NCI-H345 treated with DMSO at 0.1 percent for 48 hours (cell line): ENCODE data around the gene ATXN2L.
A peak's percentile ranks its signal among the peaks of the same experiment; 100 is the strongest.
"Not testable (repeated sequence)": the region's sequence is repeated elsewhere in the genome, so short reads cannot be mapped to it uniquely, and the experiment has no call there.

Source experiments
- DNase-seq: peaks from one replicate; lab custom pipeline; 2025; ENCODE audit not compliant: unreplicated experiment; lab: John Stamatoyannopoulos, UW

The ATXN2L gene

DNA sequence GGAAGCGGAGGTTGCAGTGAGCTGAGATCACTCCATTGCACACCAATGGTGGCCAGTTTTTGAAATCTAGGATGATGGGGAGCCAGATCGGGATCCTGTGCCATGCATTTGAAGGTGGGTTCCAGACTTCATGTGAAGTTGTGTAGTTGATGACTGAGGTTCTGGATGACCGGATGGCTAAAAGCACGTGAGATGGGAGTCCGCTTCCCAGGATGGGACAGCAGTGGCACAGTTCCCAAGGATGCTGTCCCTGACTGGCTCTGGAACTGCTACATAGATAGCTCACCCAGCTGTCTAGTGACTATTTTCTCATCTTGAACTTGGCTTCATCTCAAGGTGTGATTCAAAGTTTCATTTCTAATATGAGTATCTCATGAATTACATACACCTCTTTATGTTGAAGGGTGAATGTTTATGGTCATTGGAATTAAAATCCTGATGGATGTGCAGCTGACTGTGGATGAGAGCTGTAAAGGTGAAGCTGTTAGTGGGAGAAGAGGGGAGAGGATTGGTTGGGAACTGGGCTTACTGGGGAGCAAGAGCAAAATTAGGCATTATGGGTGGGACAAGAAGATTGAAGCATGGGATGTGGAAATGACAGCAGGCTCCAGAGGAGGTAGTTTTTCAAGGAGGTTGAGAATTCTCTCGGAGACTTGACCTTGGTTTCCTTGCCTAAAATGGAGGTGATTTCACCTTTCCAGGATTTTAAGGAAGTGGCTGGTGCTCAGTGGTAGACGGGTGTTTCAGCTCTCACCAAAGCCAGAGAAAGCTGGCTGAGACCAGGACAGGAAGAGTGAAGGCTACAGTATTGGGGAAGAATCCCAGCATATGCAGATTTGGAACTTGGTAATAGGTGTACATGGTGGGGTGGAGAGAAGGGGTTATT lies 15.1 kb downstream of the ATXN2L start:
- DNase-seq: no peak

DNA sequence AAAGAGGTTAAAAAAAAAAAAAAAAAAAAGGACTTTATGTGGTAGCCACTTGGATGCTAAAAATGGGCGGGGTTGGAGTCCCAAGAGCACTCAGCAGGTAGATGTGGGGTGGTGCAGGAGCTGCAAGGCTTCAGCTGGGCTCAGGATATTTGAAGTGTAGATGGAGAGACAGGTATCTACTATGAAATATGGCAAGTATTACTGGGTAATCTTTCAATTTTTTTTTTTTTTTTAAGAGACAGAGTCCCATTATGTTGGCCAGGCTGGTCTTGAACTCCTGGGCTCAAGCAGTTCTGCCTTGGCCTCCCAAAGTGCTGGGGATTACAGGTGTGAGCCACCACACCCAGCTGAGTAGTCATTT lies 15.7 kb downstream of the ATXN2L start:
- DNase-seq: no peak

DNA sequence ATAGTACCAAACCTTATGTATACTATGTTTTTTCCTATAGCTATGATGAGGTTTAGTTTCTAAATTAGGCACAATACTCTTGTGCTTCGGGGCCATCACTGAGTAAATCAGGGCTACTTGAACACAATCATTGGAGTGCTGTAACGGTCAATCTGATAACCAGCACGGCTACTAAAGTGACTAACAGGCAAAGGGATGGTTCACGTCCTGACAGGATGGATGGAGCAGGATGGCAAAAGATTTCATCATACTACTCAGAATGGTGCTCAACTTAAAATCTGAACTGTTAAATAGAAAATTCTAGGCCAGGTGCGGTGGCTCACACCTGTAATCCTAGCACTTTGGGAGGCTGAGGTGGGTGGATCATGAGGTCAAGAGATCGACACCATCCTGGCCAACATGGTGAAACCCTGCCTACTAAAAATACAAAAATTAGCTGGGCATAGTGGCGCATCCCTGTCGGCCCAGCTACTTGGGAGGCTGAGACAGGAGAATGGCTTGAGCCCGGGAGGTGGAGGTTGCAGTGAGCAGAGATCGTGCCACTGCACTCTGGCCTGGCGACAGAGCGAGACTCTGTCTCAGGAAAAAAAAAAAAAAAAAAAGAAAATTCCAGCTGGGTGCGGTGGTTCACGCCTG lies 16.3 kb downstream of the ATXN2L start:
- no peak for DNase-seq

DNA sequence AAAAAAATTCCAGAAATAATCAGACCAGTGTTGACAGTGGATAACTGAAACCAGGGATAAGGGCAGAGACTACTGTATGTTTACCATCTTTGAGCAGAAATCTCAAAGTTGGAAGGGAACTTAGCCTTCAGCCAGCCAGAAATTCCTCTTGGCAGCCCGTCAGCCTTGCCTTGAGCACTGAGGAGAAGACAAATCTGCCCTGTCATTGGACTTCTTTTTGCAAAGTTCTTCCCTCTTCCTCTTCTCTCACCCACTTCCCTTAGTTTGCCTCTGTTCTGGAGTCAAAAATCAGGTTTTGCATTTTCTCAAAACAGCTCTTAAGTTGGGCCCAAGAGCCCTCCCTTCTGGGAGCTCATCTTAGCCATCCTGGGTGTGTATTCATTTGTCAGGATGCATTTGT lies 17.1 kb downstream of the ATXN2L start:
- no peak for DNase-seq

DNA sequence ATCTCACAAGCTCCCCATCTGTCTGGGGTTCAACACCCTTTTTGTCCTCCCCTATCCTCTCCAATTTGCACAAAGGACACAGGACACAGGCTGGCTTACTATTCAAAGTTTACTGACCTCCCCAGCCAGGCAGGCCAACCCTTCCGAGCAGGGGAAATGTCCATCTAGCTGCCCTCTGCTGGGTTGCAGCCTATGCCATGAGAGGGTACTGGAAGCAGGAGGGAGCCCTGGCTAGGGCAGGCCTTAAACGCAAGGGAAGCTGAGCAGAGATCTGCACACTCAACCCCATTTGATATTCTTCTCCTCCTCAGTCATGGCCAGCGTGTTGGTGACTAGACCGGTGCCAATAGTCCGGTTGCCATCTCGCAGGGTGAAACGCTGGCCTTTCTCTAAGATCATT lies 19.9 kb downstream of the ATXN2L start:
- DNase-seq: no peak

DNA sequence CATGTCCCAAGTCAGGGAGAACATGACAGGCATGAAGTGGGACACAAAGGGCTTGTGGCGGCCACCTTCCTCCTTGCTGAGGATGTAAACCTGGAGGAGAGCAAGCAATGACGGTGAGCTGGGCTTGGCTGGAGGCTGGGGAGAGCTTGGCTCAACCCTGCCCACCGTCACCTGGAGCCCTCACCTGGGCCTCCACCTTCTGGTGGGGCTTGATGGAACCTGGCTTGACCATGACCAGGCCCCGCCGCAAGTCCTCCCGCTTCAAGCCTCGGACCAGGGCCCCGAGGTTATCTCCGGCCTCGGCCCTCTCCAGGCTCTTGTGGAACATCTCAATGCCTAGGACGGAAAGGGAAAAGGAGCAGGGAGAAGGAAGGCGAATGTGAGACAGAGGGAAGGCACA lies 21.0 kb downstream of the ATXN2L start:
- DNase-seq: no peak

DNA sequence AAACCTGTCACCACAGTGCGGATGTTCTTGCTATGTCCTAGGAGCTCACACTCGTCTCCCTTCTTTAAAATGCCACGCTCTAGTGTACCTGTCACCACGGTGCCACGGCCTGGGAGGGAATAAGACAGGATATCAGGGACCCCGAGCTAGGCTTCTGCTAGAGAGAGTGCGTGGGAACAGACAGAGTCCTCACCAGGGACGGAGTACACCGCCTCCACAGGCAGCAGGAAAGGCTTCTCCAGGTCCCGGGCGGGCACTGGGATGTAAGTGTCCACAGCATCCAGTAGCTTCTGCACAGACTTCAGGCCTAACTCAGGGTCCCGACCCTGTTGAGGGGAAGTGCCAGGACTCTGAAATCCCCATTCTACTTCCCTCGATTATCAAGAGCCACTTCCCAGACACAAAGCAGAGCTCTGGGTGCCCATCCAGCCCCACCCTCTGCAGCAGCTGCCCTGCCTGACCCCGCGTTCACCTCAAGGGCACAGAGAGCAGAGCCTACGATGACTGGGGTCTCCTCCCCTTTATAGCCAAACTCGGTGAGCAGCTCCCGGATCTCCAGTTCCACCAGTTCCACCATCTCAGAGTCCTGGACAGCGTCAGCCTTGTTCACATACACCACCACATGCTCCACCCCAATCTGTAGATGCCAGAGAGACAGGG lies 21.6 kb downstream of the ATXN2L start:
- DNase-seq: no peak

DNA sequence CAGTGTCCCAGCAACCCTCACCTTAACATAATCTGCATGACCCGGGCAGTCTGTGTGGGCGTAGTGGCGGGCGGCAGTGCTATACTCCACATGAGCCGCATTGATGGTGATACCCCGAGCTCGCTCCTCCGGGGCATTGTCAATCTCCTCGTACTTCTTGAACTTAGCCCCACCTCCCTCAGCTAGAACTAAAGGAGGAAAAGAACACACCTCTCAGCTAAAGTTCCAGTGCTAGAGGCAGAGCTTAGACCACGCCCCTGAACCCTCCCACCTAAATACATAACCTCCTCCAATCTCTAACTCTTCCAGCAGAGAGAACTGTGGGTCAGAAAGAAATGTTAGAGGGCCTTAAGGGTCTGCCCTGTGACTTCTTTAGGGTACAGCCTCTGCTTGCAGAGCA lies 22.5 kb downstream of the ATXN2L start:
- DNase-seq: no peak

DNA sequence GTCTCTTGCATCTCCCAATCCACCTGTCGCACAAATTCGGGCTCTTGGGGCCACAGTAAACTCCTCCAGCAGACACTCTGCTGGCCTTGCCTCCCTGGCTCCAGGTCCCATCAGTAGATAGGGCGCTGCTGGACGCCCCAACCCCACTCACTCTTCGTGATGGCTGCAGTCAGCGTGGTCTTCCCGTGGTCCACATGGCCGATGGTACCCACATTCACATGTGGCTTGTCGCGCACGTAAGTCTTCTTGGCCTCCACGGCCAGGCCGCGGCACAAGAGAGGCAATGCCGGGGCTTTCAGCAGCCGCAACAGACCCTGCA lies 22.9 kb downstream of the ATXN2L start:
- DNase-seq: no peak

DNA sequence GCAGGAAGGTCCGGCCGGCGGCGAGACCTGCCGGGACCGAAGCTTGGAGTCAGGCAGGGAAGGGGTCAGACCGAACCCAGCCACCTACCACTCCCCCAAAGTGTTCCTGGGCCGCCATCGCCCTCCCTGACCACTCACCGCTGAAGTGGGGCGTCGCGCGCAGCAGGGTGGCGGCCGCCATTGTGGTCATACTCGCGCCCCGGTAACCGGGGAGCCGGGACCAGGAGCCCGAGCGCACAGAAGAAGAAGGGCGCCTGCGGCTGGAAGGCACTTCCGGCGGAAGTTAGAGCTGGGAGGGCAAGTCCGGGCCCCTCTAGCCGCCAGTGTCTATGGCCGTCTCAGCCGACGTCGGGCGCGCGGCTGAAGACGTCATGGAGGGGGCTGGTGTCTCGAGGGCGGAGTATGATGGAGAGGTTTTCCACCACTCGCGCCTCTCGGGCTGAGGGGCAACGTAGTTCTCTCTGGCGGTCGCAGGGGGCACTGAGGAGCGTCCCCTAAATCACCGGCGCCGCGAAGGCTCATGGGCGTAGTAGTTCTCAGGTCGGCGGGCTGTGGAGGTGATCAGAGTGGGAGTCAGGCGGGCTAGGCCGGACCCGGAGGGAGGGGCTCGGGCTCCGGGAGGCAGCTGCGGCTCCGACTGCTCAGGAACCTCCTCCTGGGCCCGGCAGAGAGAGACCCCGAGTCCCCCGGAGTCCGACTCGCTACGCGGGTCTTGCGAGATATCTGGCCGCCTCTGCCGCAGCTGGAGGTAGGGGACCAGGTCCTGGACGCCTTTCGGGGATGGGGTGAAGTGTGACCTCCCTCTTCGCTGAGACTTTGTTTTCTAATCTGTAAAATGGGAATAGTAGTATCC lies 23.5 kb downstream of the ATXN2L start, which contains the start of gene TUFM:
TUFM (minus strand) TSS at position 269 of the 853 bp plus-strand sequence; CDS start at position 190, 79 bp downstream.
- peak; percentile 95 for DNase-seq

DNA sequence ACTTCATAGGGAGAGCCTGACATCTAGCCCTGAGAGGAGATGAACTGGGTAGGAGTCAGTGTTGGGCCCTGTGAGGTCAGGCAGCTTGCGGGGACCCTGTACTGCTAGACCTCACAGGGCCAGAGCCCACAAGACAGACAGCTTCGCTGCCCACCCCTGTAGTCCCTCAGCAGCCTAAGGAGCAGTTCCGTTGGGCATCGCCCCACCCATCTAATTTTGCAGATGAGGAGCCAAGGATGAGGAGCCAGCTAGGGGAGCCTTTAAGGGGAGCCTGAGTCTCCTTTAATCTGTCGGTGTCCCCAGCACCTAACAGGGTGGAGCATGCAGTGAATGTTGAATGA lies 24.1 kb downstream of the ATXN2L start:
- no peak for DNase-seq

DNA sequence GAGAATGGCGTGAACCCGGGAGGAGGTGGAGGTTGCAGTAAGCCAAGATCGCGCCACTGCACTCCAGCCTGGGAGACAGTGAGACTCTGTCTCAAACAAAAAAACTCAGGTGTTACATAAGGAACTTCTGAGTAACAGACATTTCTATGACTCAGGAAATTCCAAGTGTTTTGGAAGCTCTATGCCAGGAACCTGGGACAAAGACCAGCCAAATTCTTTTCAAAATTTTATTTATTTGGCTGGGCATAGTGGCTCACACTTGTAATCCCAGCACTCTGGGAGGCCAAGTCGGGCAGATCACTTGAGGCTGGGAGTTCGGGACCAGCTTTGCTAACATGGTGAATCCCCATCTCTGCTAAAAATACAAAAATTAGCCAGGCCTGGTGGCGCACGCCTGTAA lies 35.6 kb downstream of the ATXN2L start:
- DNase-seq: no peak

DNA sequence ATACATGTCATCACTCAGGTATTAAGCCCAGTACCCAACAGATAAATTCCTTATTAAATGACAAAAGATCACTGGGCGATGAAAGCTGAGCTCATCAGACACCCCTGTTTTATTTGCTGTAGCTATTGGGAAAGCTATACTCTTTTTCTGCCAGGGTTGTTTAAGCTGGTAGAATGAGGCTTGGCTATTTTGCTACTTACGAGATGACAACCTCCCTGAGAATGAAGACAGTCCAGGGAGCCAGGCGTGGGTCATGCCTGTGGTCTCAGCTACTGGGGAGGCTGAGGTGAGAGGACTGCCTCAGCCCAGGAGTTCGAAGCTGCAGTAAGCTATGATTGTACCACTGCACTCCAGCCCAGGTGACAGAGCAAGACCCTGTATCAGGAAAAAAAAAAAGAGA lies 36.5 kb downstream of the ATXN2L start:
- DNase-seq: no peak

DNA sequence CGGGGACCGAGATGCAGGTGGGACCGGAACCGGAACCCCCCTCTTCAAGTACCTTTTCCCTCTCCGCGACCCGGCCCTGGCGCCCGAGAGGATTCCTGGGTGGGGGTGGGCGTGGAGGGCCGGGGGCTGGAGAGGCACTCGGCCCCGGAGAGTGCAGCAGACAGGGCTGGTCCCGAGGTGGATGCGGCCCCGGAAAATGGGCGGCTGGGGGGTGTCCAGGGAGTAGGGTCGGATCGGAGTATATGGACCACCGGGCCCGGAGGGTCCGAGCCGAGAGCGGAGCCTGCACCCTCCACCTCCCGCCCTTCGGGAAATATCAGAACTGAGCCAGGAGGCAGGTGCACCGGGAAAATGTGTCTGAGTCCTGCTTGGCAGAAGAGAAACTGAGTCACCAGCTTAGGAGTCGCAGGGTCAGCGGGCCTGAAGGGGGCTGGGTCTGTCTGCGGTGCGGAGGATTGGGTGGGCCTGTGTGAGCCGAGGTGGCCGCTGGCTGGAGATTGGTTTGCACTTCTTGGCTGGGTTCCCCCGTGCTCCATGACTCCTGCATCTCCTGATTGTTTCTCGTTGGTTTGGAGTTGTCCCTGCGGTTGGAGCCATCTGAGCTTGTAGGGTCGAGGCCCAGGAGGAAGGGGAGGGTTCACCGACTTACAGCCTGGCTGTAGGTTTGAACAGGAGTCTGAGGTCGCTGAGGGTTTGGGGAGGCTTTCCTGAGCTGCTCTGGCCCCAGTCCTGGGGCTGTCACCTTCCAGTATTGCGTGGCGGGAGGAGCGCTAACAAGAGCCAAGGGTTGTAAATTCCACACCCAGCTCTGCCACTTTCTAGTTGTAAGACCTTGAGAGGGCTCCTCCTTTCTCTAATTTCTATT lies 41.4 kb downstream of the ATXN2L start:
- DNase-seq: no peak

DNA sequence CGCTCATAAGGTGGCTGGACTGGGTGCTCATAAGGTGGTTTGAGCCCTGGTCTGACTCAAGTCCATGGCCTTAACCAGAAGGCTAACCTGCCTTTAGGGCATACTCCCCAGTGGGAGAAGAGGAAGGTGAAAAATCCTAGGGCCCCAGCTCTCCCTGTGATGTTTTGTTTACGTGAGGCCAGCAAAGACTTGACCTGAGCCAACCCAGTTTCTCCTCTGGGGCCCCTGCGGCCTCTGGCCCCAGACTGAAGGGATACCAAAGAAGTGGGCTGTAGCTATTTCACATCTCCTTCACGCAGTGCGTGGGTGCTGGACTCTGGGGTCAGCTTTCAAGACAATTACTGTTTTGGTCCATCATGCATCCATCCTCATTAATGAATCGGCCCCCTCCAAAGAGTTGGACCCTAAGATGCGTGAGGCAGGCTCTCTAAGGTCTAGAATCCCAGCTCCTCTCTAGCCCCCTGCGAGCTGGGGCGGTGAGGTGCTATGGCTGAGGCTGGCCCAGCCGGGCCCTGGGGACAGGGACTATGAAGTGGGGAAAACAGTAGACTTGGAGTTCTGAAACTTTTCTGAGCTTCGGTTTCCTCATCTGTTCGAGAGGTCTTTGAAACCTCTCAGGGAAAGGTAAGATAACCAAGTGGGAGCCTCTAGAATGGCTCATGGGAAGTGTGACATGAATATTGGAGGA lies 42.3 kb downstream of the ATXN2L start:
- no peak for DNase-seq

DNA sequence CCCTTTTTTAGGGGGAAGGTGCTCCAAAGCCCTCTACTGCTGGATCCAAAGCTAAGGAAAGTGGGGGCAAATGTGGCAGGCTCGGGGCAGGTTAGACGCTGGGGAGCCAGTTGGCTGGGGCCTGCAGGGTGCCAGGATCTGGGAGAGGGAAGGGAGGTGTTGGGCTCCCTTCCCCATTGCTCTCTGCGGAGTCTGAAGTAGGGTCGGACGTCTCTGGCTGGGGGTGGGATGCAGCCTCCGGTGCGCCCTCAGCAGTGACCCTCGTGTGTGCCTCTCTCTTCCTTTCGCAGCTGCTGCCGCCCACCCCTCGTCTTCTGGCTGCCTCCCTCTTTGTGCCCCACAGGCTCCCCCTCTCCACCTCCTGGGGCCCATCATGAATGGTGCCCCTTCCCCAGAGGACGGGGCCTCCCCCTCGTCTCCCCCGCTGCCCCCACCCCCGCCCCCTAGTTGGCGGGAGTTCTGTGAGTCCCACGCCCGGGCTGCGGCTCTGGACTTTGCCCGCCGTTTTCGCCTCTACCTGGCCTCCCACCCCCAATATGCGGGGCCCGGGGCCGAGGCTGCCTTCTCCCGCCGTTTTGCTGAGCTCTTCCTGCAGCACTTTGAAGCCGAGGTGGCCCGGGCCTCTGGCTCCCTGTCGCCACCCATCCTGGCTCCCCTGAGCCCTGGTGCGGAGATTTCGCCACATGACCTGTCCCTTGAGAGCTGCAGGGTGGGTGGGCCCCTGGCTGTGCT lies 43.1 kb downstream of the ATXN2L start:
- no peak for DNase-seq

DNA sequence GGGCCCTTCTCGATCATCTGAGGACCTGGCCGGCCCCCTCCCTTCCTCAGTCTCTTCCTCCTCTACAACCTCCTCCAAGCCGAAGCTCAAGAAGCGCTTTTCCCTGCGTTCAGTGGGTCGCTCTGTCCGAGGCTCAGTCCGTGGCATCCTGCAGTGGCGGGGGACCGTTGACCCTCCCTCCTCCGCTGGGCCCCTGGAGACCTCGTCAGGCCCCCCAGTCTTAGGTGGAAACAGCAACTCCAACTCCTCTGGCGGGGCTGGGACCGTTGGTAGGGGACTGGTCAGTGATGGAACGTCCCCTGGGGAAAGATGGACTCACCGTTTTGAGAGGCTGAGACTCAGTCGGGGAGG lies 43.6 kb downstream of the ATXN2L start:
- DNase-seq: no peak

DNA sequence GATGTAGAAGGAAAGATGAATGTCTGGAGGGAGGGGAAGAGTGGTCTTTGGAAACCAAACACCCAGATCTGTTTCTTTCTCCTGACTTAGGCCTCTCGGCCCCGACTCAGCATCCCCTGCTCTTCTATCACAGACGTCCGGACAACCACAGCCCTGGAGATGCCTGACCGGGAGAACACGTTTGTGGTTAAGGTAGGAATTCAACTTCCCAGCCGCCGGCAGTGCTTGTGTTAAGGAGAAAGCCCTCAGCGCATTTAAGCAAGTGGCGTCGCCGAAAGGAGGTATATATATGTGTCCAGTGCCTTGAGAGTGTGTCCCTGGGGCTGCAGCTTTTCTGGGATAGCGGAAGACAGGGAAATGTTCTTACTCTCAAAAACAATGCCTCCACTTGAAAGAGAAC lies 44.4 kb downstream of the ATXN2L start:
- DNase-seq: no peak

DNA sequence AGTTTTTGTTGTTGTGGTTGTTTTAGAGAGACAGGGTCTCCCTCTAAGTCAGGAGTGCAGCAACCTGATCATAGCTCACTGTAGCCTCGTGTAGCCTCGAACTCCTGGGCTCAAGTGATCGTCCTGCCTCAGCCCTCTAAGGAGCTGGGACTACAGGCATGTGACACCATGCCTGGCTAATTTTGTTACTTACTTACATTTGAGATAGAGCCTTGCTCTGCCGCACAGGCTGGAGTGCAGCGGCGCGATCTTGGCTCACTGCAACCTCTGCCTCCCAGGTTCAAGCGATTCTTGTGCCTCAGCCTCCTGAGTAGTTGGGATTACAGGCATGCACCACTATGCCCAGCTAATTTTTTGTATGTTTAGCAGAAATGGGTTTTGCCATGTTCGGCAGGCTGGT lies 44.8 kb downstream of the ATXN2L start:
- not testable (repeated sequence) for DNase-seq
